Hepatocyte (in vitro differentiated cells): ENCODE measurements around the gene FAM163A. TPM values are rescaled to one million over a fixed set of nuclear protein-coding genes. Genes with fewer than 3 reads are reported as not detected.
A peak's percentile ranks its signal among the peaks of the same experiment; 100 is the strongest.

Experiments used
- DNase-seq: peaks from one replicate; pipeline ENCODE4 v3.0.0-alpha.2; 2016; ENCODE audit warnings: low spot score
- H2AFZ ChIP-seq: fragments of 200-600 bp; sonication (generic); 2 replicates; pipeline ENCODE4 v1.6.0; 2016; ENCODE audit warnings: antibody characterized with exemption, mild to moderate bottlenecking
- H3K27ac ChIP-seq: fragments of 200-600 bp; sonication (generic); 2 replicates; pipeline ENCODE4 v1.5.1; 2016; ENCODE audit warnings: mild to moderate bottlenecking
- H3K27me3 ChIP-seq: fragments of 200-600 bp; sonication (generic); 2 replicates; pipeline ENCODE4 v1.6.1; 2016
- H3K36me3 ChIP-seq: fragments of 200-600 bp; sonication (generic); replicated peaks from 2 replicates; pipeline ENCODE4 v1.5.1; 2016; ENCODE audit warnings: low read depth; ENCODE audit not compliant: insufficient read depth
- H3K4me1 ChIP-seq: fragments of 200-600 bp; sonication (generic); 2 replicates; pipeline ENCODE4 v1.5.1; 2016; ENCODE audit warnings: mild to moderate bottlenecking, moderate library complexity; ENCODE audit not compliant: insufficient read depth
- H3K4me2 ChIP-seq: fragments of 200-600 bp; sonication (generic); 2 replicates; pipeline ENCODE4 v1.6.0; 2016
- H3K4me3 ChIP-seq: fragments of 200-600 bp; sonication (generic); 2 replicates; pipeline ENCODE4 v1.5.1; 2016; ENCODE audit warnings: mild to moderate bottlenecking
- H3K79me2 ChIP-seq: fragments of 200-600 bp; sonication (generic); 2 replicates; pipeline ENCODE4 v1.6.0; 2017; ENCODE audit warnings: mild to moderate bottlenecking
- H3K9me2 ChIP-seq: fragments of 200-600 bp; sonication (generic); replicated peaks from 2 replicates; pipeline ENCODE4 v1.6.0; 2017; ENCODE audit warnings: mild to moderate bottlenecking; ENCODE audit not compliant: insufficient read depth
- H3K9me3 ChIP-seq: fragments of 200-600 bp; sonication (generic); 2 replicates; pipeline ENCODE4 v1.5.1; 2016; ENCODE audit warnings: low read depth, mild to moderate bottlenecking
- H4K20me1 ChIP-seq: fragments of 200-600 bp; sonication (generic); 2 replicates; pipeline ENCODE4 v1.6.0; 2016; ENCODE audit warnings: mild to moderate bottlenecking; ENCODE audit not compliant: insufficient read depth, poor library complexity, severe bottlenecking
- CTCF ChIP-seq: fragments of 200-600 bp; sonication (generic); IDR thresholded peaks from 2 replicates; pipeline ENCODE4 v1.5.1; 2016; ENCODE audit warnings: antibody characterized with exemption, mild to moderate bottlenecking; ENCODE audit not compliant: poor library complexity
- EZH2 ChIP-seq: fragments of 200-600 bp; sonication (generic); IDR thresholded peaks from 2 replicates; pipeline ENCODE4 v1.6.1; 2016; ENCODE audit warnings: antibody characterized with exemption, mild to moderate bottlenecking, borderline replicate concordance
- EZH2phosphoT487 ChIP-seq: fragments of 200-600 bp; sonication (generic); IDR thresholded peaks from one replicate; pipeline ENCODE4 v1.6.1; 2018; ENCODE audit warnings: antibody characterized with exemption, mild to moderate bottlenecking, low read depth, moderate library complexity; ENCODE audit not compliant: unreplicated experiment, severe bottlenecking
- WGBS: methylation state at CpG from one replicate; pipeline ENCODE4 v1.1.6; 2016; ENCODE audit warnings: low lambda C conversion rate; ENCODE audit errors: missing lambda C conversion rate; 5-methylcytosine and 5-hydroxymethylcytosine counted together
- polyA plus RNA-seq: library from polyadenylated mRNA; unstranded; fragments of >200 nt; fragmentation: Nextera tagmentation; extraction: Ambion mirVana; gene quantifications from 2 replicates; pipeline ENCODE4 v1.2.1, GENCODE V29; 2016
- total RNA-seq: library from RNA; depleted of rRNA; stranded (reverse); fragments of >200 nt; gene quantifications from 2 replicates; pipeline ENCODE4 v1.2.3, GENCODE V29; 2014

The FAM163A gene
- total and polyA plus RNA-seq, 2 experiments from 2014 or later, result 0.43 to 0.87 TPM

GRCh38 chr1:179754041-179754624 is 11.0 kb downstream of the FAM163A start:
- 58% methylated on average over 4 of the region's 4 CpGs for WGBS
- Histone ChIP-seq H3K9me2 (no peaks in the 10 kb centered on the region), H3K27me3 (peaks cover 9% of the 10 kb centered on the region), H3K4me1 (no peaks in the 10 kb centered on the region), H2AFZ (no peak overlapping the region), H3K4me2 (no peak overlapping the region), H3K79me2 (no peaks in the 10 kb centered on the region), H3K27ac (no peak overlapping the region), H3K36me3 (no peaks in the 10 kb centered on the region), H4K20me1 (no peaks in the 10 kb centered on the region), H3K9me3 (no peaks in the 10 kb centered on the region), H3K4me3 (no peak overlapping the region)
- peak; percentile 45 for DNase-seq
- TF ChIP-seq EZH2phosphoT487, result no peak
- no peak for TF ChIP-seq CTCF
- TF ChIP-seq EZH2, result no peak

- Histone ChIP-seq H3K79me2 (no peaks in the 10 kb centered on the region), H3K4me1 (no peaks in the 10 kb centered on the region), H3K27ac (no peak overlapping the region), H4K20me1 (no peaks in the 10 kb centered on the region), H3K4me3 (no peak overlapping the region), H2AFZ (no peak overlapping the region), H3K9me3 (no peaks in the 10 kb centered on the region), H3K4me2 (no peak overlapping the region), H3K27me3 (no peaks in the 10 kb centered on the region), H3K36me3 (no peaks in the 10 kb centered on the region), H3K9me2 (no peaks in the 10 kb centered on the region)
- 83% methylated on average over 4 of the region's 4 CpGs for WGBS
- no peak for DNase-seq
- TF ChIP-seq CTCF (no peak), EZH2phosphoT487 (no peak), EZH2 (no peak)
Observed at GRCh38 chr1:179757933-179758332, 14.8 kb downstream of the FAM163A start.

- Histone ChIP-seq H4K20me1 (no peaks in the 10 kb centered on the region), H3K9me2 (no peaks in the 10 kb centered on the region), H3K79me2 (no peaks in the 10 kb centered on the region), H3K36me3 (no peaks in the 10 kb centered on the region), H3K9me3 (no peaks in the 10 kb centered on the region), H3K27me3 (no peaks in the 10 kb centered on the region), H3K4me3 (no peak overlapping the region), H3K27ac (no peak overlapping the region), H3K4me2 (no peak overlapping the region), H2AFZ (no peak overlapping the region), H3K4me1 (no peaks in the 10 kb centered on the region)
- TF ChIP-seq EZH2 (no peak), CTCF (no peak), EZH2phosphoT487 (no peak)
- 88% methylated on average over 2 of the region's 2 CpGs for WGBS
- DNase-seq, result no peak
Observed at GRCh38 chr1:179760521-179760920, 17.4 kb downstream of the FAM163A start.
